SJSA1 (cell line): ENCODE measurements around the gene NAXD. TPM values are rescaled to one million over a fixed set of nuclear protein-coding genes. Genes with fewer than 3 reads are reported as not detected.

Experiments used
- DNase-seq, 2 experiments: peaks; one replicate each; pipeline ENCODE4 v3.0.0-alpha.2; 2015 to 2020; ENCODE audit warnings: low spot score in 2 of 2, low read depth in 1 of 2
- H3K27ac ChIP-seq: fragments of 250-450 bp; sonication (Bioruptor Pico); 2 replicates; pipeline ENCODE4 v1.5.1; 2020; ENCODE audit warnings: mild to moderate bottlenecking, moderate library complexity
- H3K27me3 ChIP-seq: fragments of 250-450 bp; sonication (Bioruptor Pico); replicated peaks from 2 replicates; pipeline ENCODE4 v1.5.1; 2020; ENCODE audit warnings: mild to moderate bottlenecking, moderate library complexity
- H3K36me3 ChIP-seq: fragments of 250-450 bp; sonication (Bioruptor Pico); 2 replicates; pipeline ENCODE4 v1.5.1; 2020; ENCODE audit warnings: mild to moderate bottlenecking
- H3K4me1 ChIP-seq: fragments of 250-450 bp; sonication (Bioruptor Pico); replicated peaks from 2 replicates; pipeline ENCODE4 v1.6.1; 2021; ENCODE audit warnings: mild to moderate bottlenecking
- H3K4me3 ChIP-seq: fragments of 250-450 bp; sonication (Bioruptor Pico); 2 replicates; pipeline ENCODE4 v1.5.1; 2020; ENCODE audit warnings: mild to moderate bottlenecking
- H3K9me3 ChIP-seq: fragments of 250-450 bp; sonication (Bioruptor Pico); replicated peaks from 2 replicates; pipeline ENCODE4 v1.5.1; 2020; ENCODE audit warnings: mild to moderate bottlenecking
- total RNA-seq: library from RNA; depleted of rRNA; stranded (reverse); fragments of >200 nt; shearing (Covaris generic); gene quantifications from 2 replicates; pipeline ENCODE4 v1.2.3, GENCODE V29; 2014; rRNA removed

Gene NAXD
- total RNA-seq, 1 experiment from 2014 or later: 108 TPM

DNA sequence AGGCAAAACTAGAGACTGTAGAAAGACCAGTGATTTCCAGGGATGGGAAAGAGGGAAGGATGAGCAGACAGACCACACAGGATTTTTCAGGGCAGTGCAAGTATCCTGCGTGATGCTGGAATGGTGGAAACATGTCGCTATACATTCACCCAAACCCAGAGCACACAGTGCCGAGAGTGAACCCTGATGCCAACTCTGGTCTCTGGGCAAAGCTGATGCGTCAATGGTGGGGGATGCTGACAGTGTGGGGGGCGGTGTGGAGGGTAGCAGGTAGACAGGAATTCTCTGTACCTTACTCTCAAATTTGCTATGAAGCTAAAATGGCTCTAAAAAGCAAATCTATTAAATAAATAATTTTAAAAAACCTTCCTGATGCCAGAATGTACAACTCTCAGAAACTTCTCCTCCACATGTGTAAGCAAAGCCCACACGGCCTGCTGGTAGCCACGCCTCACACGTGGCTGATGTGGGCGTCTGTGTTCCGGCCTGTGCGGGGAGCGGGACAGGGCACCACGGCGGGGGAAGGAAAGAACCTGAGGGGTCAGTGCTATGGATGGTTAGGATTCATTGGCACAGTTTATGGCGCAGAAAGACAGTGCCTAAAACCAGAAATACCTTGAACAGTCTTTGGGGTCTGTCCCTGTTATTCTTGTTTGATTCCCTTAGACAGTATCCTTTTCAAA, 66.7 kb downstream of the NAXD start:
- Histone ChIP-seq H3K9me3 (no peaks in the 10 kb centered on the region), H3K27ac (no peak overlapping the region), H3K27me3 (no peaks in the 10 kb centered on the region), H3K4me1 (peaks cover 3% of the 10 kb centered on the region; the same call in 1 of the 2 replicates), H3K4me3 (no peak overlapping the region), H3K36me3 (peaks cover 89% of the 10 kb centered on the region)
- peak in 1 of 2 experiments; percentile 71 for DNase-seq

GRCh38 chr13:110682746-110683145, 67.4 kb downstream of the NAXD start:
- Histone ChIP-seq H3K36me3 (peaks cover 95% of the 10 kb centered on the region), H3K27ac (no peak overlapping the region), H3K4me3 (no peak overlapping the region), H3K27me3 (no peaks in the 10 kb centered on the region), H3K4me1 (peaks cover 3% of the 10 kb centered on the region; the same call in 1 of the 2 replicates), H3K9me3 (no peaks in the 10 kb centered on the region)
- DNase-seq: peak in 1 of 2 experiments; percentile 75

- Histone ChIP-seq H3K4me3 (no peak overlapping the region), H3K36me3 (peaks cover 95% of the 10 kb centered on the region), H3K9me3 (no peaks in the 10 kb centered on the region), H3K27ac (no peak overlapping the region), H3K27me3 (no peaks in the 10 kb centered on the region), H3K4me1 (peaks cover 3% of the 10 kb centered on the region; the same call in 1 of the 2 replicates)
- DNase-seq: peak in 1 of 2 experiments; percentile 63
These were observed 68.0 kb downstream of the NAXD start for GRCh38 chr13:110683203-110683883.

DNA sequence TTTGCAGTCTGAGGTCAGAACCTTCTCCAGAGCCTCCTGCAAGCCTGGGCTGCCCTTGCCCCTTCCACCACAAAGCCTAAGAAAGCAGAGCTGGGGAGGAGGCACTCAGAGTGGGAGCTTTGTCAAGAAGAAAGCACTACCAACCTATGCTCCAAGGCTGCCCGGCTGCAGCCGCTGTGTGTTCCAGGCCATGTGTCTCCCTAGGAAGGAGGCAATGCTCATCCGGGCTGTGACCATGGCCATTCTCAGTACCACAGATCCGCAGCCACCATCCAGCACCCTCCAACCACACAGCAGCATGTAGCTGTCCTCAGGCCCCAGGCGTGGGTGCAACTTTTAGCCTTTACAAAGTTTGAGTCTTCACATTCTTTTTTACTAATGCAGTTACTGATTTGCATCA, 68.6 kb downstream of the NAXD start:
- Histone ChIP-seq H3K4me1 (peaks cover 3% of the 10 kb centered on the region; the same call in 1 of the 2 replicates), H3K9me3 (no peaks in the 10 kb centered on the region), H3K36me3 (peaks cover 95% of the 10 kb centered on the region), H3K4me3 (no peak overlapping the region), H3K27ac (no peak overlapping the region), H3K27me3 (no peaks in the 10 kb centered on the region)
- peak in 1 of 2 experiments; percentile 71 for DNase-seq

DNA sequence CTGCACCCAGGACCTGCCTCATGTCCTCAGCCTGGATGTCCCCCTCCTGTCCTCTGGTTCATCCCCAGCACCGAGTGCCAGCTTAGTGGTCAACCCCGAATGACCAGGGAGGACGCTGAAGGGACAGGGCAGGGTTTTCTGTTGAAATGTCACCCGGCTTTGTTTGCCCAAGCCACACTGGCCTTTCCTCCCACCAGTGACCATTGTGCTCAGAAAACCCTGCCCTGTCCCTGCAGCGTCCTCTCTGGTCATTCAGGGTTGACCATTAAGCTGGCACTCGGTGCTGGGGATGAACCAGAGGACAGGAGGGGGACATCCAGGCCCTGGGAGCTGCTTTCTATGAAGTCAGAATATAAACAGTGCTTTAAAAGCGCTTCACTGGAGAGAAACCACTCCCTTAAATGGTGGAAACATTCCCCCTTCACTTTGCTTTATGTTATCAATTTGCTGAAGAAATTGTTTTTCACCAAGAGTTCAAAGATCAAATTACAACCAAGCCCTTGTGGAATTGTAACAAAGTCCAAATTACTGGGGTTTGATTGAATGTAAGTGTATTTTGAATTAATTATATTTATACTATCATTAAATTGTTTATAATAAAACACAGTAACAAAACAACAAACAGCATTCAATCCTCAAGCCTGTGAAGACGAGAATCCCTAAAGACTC, 69.2 kb downstream of the NAXD start:
- DNase-seq: peak in 1 of 2 experiments; percentile 66
- no peak overlapping the region for H3K4me3 ChIP-seq
- H3K36me3 ChIP-seq: peaks cover 98% of the 10 kb centered on the region
- H3K9me3 ChIP-seq: no peaks in the 10 kb centered on the region
- H3K27me3 ChIP-seq: no peaks in the 10 kb centered on the region
- no peak overlapping the region for H3K27ac ChIP-seq
- peaks cover 3% of the 10 kb centered on the region; the same call in 1 of the 2 replicates for H3K4me1 ChIP-seq

- H3K36me3 ChIP-seq: peaks cover 96% of the 10 kb centered on the region
- H3K27me3 ChIP-seq: no peaks in the 10 kb centered on the region
- H3K9me3 ChIP-seq: no peaks in the 10 kb centered on the region
- no peak overlapping the region for H3K4me3 ChIP-seq
- peaks cover 3% of the 10 kb centered on the region; the same call in 1 of the 2 replicates for H3K4me1 ChIP-seq
- no peak overlapping the region for H3K27ac ChIP-seq
- DNase-seq: peak; percentile 59 to 74
These were observed 70.1 kb downstream of the NAXD start for GRCh38 chr13:110685305-110686020.

GRCh38 chr13:110687736-110688135, 72.4 kb downstream of the NAXD start:
- no peak overlapping the region for H3K4me3 ChIP-seq
- no peaks in the 10 kb centered on the region for H3K27me3 ChIP-seq
- H3K9me3 ChIP-seq: no peaks in the 10 kb centered on the region
- H3K27ac ChIP-seq: no peak overlapping the region
- peak in 1 of 2 experiments; percentile 72 for DNase-seq
- H3K4me1 ChIP-seq: peaks cover 3% of the 10 kb centered on the region; the same call in 1 of the 2 replicates
- peaks cover 88% of the 10 kb centered on the region for H3K36me3 ChIP-seq

DNA sequence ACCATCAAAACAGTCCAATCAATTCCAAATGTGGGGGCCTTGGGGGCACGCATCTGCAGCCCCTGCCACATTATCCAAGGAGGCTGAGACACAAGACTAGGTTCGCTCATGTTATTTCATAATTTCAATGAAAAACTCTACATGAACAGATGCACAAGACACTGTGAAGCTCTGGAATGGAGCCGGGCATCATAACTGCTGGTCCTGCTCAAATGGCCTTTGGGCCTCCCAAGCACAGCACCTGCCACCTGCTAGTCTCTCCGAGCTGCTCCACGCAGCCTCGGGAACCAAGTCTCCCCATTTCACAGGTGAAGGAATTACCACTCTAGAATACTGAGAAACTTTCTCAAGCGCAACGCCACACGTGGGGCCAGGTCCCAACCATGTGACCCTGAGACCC, 73.7 kb downstream of the NAXD start:
- Histone ChIP-seq H3K4me1 (peaks cover 3% of the 10 kb centered on the region; the same call in 1 of the 2 replicates), H3K9me3 (no peaks in the 10 kb centered on the region), H3K36me3 (peaks cover 85% of the 10 kb centered on the region), H3K27ac (no peak overlapping the region), H3K27me3 (no peaks in the 10 kb centered on the region), H3K4me3 (no peak overlapping the region)
- DNase-seq: peak in 1 of 2 experiments; percentile 71

Other genes with a start within 250 kb of the NAXD start
- 19.3 and 24.3 TPM in 2 replicates for gene RAB20, start 53.8 kb upstream of the NAXD start, total RNA-seq
- gene CARS2, start 90.6 kb downstream of the NAXD start, total RNA-seq: 250 and 360 TPM in 2 replicates
- gene ING1, start 98.2 kb downstream of the NAXD start, total RNA-seq: 42.7 and 76.0 TPM in 2 replicates